Esophagus muscularis mucosa (tissue), 4 donors: ENCODE data around the gene GLT6D1.

Experiments used
- EP300 ChIP-seq: sonication (generic); formaldehyde crosslinking; IDR thresholded peaks from one replicate; pipeline ENCODE4 v1.6.1; 2017; ENCODE audit warnings: antibody characterized with exemption
- POLR2A ChIP-seq: fragments of 450-650 bp; IDR thresholded peaks from one replicate; pipeline ENCODE4 v1.6.1; 2017; ENCODE audit warnings: antibody characterized with exemption, moderate library complexity, mild to moderate bottlenecking, low read depth
- POLR2AphosphoS5 ChIP-seq, 2 donors: sonication (generic); formaldehyde crosslinking; IDR thresholded peaks; one replicate each; pipeline ENCODE4 v1.6.1; 2017; ENCODE audit warnings: antibody characterized with exemption in 2 of 2
- TF ChIP-seq, protein P1 (sequence below), 3 experiments: fragments of 200-600 bp in 2 of 3; fragments of 450-650 bp in 1 of 3; sonication (generic) in 2 of 3; IDR thresholded peaks; one replicate each; pipeline ENCODE4 v1.5.1; 2017 to 2019; ENCODE audit warnings: antibody characterized with exemption in 3 of 3, mild to moderate bottlenecking in 2 of 3, moderate library complexity in 1 of 3

DNA sequence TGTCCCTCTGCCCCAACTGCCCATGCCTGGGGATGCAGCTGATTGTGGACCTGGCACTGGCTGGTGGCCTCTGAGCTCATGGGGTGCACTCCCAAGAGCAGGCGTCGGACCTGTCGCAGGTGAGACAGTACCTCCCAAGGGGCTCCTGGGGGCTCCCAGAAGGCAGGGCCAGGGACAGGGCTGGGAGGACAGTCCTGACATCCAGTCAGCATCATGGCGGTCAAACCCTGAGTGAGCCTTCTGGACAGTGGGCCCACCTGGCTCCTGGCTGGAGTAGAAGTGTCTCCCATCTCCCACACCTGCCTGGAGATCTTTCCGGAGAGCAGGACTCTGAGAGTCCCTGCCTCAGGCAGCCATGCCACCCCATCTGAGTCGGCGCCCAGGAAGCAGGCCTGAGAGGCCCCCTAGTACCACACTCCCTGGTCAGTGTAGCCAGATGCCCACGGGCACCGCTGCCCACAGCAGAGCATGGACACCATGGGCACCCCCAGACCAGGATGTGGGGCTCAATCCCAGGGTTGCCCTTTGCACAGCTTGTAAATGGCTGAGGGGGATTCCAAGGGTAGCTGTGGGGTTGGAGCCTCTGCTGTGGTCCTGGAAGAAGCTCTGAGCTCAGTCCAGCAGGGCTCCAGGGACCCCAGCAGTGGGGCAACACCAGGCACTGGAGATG is 30.4 kb upstream of the GLT6D1 start:
- TF ChIP-seq, protein P1, sequence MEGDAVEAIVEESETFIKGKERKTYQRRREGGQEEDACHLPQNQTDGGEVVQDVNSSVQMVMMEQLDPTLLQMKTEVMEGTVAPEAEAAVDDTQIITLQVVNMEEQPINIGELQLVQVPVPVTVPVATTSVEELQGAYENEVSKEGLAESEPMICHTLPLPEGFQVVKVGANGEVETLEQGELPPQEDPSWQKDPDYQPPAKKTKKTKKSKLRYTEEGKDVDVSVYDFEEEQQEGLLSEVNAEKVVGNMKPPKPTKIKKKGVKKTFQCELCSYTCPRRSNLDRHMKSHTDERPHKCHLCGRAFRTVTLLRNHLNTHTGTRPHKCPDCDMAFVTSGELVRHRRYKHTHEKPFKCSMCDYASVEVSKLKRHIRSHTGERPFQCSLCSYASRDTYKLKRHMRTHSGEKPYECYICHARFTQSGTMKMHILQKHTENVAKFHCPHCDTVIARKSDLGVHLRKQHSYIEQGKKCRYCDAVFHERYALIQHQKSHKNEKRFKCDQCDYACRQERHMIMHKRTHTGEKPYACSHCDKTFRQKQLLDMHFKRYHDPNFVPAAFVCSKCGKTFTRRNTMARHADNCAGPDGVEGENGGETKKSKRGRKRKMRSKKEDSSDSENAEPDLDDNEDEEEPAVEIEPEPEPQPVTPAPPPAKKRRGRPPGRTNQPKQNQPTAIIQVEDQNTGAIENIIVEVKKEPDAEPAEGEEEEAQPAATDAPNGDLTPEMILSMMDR (IDR thresholded peaks at IDR 0.05): no peak
- TF ChIP-seq POLR2AphosphoS5 (IDR thresholded peaks at IDR 0.05): no peak
- TF ChIP-seq POLR2A: no peak
- TF ChIP-seq EP300: no peak
